ENCODE measurements around the gene RHBDD1. TPM values are rescaled to one million over a fixed set of nuclear protein-coding genes. Genes with fewer than 3 reads are reported as not detected.

The RHBDD1 gene
- total and polyA plus RNA-seq, 4 donors: 8.5 to 45.8 (median 16.1) TPM

DNA sequence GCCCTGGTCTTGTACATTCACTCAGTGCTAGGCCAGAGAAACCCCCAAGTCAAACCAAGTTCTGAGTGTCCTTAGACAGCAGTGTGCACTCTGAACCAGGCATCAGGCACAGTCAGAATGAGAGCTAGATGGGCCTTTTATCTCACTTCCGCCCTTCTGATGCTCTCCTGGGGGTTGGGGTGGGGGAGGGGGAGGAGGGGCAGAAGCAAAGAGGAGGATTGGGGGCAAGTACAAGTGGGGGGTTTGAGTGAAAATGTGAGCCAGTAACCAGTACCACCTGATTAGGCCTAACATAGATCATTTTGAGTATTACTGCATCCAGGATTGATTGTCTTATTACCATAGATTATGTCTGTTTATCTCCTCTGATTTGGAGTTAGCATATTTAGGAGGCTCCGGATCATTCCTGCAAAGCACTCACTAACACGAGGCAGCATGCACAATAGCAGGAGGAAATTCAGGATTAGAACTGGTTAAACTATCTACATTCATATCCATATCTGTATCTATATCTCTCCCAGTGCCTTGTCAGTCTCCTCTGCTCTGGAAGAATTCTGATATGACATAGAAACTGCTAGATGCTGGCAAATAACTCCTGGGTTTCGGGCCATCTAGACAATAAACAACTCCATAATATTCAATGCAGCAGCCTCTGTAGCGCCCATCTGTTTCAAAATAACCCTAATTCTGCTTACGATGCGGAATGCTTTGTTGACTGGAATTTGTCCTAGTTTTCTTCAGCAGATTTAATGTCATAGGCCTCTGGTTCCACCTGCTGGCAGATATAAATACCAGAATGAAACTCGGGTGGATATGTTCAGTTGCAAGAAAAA lies 149.1 kb downstream of the RHBDD1 start:
- no peak overlapping the region for H3K9ac ChIP-seq (ENCODE audit: low read depth in 1 of 2, low read length in 2 of 2)

More for the DNA sequence above, 149.1 kb downstream of the RHBDD1 start:
- Histone ChIP-seq H3K4me3 (ENCODE audit: low read depth in 1 of 3, low read length in 3 of 3) (no peak overlapping the region), H3K4me1 (ENCODE audit: control insufficient read depth in 4 of 4, insufficient read depth in 4 of 4, low read length in 3 of 4) (peaks cover 0 to 8% (median 4%) of the 10 kb centered on the region in 4 donors), H3K36me3 (ENCODE audit: control insufficient read depth in 4 of 4, insufficient read depth in 3 of 4, low read depth in 1 of 4, low read length in 3 of 4) (no peaks in the 10 kb centered on the region), H3K9me3 (ENCODE audit: control insufficient read depth in 4 of 4, low read length in 3 of 4) (no peaks in the 10 kb centered on the region), H3K27ac (ENCODE audit: low read depth in 1 of 2, low read length in 2 of 2) (no peak overlapping the region), H3K27me3 (ENCODE audit: control insufficient read depth in 4 of 4, insufficient read depth in 4 of 4, low read length in 3 of 4) (no peaks in the 10 kb centered on the region)
- DNase-seq (ENCODE audit: low spot score): peak; percentile 52
- 22% methylated on average over 8 of the region's 8 CpGs for WGBS
- TF ChIP-seq, protein P1, sequence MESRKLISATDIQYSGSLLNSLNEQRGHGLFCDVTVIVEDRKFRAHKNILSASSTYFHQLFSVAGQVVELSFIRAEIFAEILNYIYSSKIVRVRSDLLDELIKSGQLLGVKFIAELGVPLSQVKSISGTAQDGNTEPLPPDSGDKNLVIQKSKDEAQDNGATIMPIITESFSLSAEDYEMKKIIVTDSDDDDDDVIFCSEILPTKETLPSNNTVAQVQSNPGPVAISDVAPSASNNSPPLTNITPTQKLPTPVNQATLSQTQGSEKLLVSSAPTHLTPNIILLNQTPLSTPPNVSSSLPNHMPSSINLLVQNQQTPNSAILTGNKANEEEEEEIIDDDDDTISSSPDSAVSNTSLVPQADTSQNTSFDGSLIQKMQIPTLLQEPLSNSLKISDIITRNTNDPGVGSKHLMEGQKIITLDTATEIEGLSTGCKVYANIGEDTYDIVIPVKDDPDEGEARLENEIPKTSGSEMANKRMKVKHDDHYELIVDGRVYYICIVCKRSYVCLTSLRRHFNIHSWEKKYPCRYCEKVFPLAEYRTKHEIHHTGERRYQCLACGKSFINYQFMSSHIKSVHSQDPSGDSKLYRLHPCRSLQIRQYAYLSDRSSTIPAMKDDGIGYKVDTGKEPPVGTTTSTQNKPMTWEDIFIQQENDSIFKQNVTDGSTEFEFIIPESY (IDR thresholded peaks at IDR 0.05): no peak
- TF ChIP-seq, protein P2, sequence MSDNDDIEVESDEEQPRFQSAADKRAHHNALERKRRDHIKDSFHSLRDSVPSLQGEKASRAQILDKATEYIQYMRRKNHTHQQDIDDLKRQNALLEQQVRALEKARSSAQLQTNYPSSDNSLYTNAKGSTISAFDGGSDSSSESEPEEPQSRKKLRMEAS (IDR thresholded peaks at IDR 0.05): no peak
- TF ChIP-seq, protein P3, sequence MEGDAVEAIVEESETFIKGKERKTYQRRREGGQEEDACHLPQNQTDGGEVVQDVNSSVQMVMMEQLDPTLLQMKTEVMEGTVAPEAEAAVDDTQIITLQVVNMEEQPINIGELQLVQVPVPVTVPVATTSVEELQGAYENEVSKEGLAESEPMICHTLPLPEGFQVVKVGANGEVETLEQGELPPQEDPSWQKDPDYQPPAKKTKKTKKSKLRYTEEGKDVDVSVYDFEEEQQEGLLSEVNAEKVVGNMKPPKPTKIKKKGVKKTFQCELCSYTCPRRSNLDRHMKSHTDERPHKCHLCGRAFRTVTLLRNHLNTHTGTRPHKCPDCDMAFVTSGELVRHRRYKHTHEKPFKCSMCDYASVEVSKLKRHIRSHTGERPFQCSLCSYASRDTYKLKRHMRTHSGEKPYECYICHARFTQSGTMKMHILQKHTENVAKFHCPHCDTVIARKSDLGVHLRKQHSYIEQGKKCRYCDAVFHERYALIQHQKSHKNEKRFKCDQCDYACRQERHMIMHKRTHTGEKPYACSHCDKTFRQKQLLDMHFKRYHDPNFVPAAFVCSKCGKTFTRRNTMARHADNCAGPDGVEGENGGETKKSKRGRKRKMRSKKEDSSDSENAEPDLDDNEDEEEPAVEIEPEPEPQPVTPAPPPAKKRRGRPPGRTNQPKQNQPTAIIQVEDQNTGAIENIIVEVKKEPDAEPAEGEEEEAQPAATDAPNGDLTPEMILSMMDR (IDR thresholded peaks at IDR 0.05; ENCODE audit: low read depth, low read length, missing input control): peak; percentile 88
- TF ChIP-seq FOXA1 (IDR thresholded peaks at IDR 0.05) (no peak), RXRA (IDR thresholded peaks at IDR 0.05) (peak; percentile 19 to 30), YY1 (IDR thresholded peaks at IDR 0.05) (no peak), HNF4A (conservative IDR thresholded peaks at IDR 0.05) (peak; percentile 45 to 62), RAD21 (IDR thresholded peaks at IDR 0.05) (peak; percentile 96 to 97), HNF4G (IDR thresholded peaks at IDR 0.05) (no peak), JUND (IDR thresholded peaks at IDR 0.05) (no peak), TAF1 (conservative IDR thresholded peaks at IDR 0.05) (no peak), GABPA (IDR thresholded peaks at IDR 0.05 in 1 of 2, conservative IDR thresholded peaks at IDR 0.05 in 1 of 2) (no peak), FOXA2 (IDR thresholded peaks at IDR 0.05) (peak; percentile 53), SP1 (IDR thresholded peaks at IDR 0.05) (peak; percentile 26), EGR1 (IDR thresholded peaks at IDR 0.05; ENCODE audit: low read depth in 2 of 2) (no peak), NR2F2 (IDR thresholded peaks at IDR 0.05) (peak; percentile 19)
- TF ChIP-seq, protein P4, sequence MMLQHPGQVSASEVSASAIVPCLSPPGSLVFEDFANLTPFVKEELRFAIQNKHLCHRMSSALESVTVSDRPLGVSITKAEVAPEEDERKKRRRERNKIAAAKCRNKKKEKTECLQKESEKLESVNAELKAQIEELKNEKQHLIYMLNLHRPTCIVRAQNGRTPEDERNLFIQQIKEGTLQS (IDR thresholded peaks at IDR 0.05): no peak
- TF ChIP-seq, protein P5, sequence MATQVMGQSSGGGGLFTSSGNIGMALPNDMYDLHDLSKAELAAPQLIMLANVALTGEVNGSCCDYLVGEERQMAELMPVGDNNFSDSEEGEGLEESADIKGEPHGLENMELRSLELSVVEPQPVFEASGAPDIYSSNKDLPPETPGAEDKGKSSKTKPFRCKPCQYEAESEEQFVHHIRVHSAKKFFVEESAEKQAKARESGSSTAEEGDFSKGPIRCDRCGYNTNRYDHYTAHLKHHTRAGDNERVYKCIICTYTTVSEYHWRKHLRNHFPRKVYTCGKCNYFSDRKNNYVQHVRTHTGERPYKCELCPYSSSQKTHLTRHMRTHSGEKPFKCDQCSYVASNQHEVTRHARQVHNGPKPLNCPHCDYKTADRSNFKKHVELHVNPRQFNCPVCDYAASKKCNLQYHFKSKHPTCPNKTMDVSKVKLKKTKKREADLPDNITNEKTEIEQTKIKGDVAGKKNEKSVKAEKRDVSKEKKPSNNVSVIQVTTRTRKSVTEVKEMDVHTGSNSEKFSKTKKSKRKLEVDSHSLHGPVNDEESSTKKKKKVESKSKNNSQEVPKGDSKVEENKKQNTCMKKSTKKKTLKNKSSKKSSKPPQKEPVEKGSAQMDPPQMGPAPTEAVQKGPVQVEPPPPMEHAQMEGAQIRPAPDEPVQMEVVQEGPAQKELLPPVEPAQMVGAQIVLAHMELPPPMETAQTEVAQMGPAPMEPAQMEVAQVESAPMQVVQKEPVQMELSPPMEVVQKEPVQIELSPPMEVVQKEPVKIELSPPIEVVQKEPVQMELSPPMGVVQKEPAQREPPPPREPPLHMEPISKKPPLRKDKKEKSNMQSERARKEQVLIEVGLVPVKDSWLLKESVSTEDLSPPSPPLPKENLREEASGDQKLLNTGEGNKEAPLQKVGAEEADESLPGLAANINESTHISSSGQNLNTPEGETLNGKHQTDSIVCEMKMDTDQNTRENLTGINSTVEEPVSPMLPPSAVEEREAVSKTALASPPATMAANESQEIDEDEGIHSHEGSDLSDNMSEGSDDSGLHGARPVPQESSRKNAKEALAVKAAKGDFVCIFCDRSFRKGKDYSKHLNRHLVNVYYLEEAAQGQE (IDR thresholded peaks at IDR 0.05): no peak

All from liver (tissue), 9 donors.